ENCODE data around the gene PPP1R11. TPM values are rescaled to one million over a fixed set of nuclear protein-coding genes. Genes with fewer than 3 reads are reported as not detected.

The PPP1R11 gene
- total RNA-seq, 1 donor from 2014 or later: 19.0 TPM

DNA sequence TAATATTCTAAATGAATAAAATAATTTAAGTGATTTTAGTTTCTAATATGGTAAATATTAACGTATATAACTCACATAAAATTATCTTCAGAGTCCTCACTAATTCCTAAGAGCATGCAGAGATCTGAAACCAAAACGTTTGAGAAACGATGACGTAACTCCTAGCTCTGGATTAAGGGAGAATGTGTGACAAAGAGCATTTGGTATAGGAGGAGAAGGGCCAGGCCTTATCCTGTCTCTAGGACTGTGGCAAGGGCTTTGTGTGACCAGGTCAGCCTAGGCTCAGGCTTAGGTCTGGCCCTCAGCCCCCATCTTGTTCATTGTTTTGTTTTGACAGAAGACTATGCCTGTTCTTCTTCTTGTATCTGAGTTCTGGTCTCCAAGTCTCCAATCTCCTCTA lies 25.2 kb upstream of the PPP1R11 start:
- Histone ChIP-seq H3K4me3 (ENCODE audit: low read depth, low read length) (no peak overlapping the region), H3K36me3 (ENCODE audit: control insufficient read depth, insufficient read depth, low read length) (no peaks in the 10 kb centered on the region), H3K27me3 (ENCODE audit: control insufficient read depth, insufficient read depth, low read length) (no peaks in the 10 kb centered on the region)
- TF ChIP-seq, protein P1, sequence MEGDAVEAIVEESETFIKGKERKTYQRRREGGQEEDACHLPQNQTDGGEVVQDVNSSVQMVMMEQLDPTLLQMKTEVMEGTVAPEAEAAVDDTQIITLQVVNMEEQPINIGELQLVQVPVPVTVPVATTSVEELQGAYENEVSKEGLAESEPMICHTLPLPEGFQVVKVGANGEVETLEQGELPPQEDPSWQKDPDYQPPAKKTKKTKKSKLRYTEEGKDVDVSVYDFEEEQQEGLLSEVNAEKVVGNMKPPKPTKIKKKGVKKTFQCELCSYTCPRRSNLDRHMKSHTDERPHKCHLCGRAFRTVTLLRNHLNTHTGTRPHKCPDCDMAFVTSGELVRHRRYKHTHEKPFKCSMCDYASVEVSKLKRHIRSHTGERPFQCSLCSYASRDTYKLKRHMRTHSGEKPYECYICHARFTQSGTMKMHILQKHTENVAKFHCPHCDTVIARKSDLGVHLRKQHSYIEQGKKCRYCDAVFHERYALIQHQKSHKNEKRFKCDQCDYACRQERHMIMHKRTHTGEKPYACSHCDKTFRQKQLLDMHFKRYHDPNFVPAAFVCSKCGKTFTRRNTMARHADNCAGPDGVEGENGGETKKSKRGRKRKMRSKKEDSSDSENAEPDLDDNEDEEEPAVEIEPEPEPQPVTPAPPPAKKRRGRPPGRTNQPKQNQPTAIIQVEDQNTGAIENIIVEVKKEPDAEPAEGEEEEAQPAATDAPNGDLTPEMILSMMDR (IDR thresholded peaks at IDR 0.05; ENCODE audit: insufficient read depth, low read length, severe bottlenecking): no peak
- DNase-seq (ENCODE audit: low read depth) (no peak), FAIRE-seq (no peak)

DNA sequence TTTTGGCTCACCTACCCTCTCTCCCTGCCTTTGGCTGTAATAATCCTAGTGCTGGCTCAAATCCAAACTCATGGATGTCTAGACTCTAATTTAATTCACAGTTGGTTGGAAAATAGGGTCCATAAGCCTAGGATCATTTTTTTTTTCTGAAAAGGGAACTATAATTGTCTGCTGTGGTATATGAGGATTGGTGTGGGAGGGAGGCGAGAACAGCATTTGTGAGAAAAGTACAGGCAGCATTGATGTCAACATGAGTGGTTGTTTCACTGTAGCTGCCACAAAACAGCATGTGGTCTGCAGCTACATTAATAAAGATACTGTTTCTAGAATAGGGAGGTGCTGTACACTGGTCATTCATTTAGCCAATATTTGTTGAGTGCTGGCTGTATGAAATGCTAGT lies 24.5 kb upstream of the PPP1R11 start:
- FAIRE-seq (no peak), DNase-seq (ENCODE audit: low read depth) (no peak)
- Histone ChIP-seq H3K4me3 (ENCODE audit: low read depth, low read length) (no peak overlapping the region), H3K27me3 (ENCODE audit: control insufficient read depth, insufficient read depth, low read length) (no peaks in the 10 kb centered on the region), H3K36me3 (ENCODE audit: control insufficient read depth, insufficient read depth, low read length) (no peaks in the 10 kb centered on the region)
- TF ChIP-seq, protein P1 (IDR thresholded peaks at IDR 0.05; ENCODE audit: insufficient read depth, low read length, severe bottlenecking): no peak

DNA sequence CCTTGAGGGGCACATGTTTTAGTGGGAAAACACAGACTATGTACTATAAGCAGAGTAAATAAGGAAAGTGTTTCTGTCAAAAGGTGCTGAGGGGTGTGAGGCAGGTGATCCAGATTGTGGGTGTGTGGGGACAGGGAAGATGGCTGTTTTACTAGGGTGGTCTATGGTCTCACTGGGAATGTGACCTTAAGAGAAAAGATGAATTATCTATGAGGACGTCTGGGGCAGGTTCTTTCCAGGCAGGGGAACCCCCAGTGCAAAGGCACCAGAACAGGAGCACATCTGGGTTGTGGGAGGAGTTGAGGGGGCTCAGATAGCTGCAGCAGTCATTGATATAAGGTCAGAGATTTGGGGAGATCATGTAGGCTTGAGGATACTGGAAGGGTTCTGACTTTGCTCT lies 24.1 kb upstream of the PPP1R11 start:
- FAIRE-seq: no peak
- Histone ChIP-seq H3K27me3 (ENCODE audit: control insufficient read depth, insufficient read depth, low read length) (no peaks in the 10 kb centered on the region), H3K36me3 (ENCODE audit: control insufficient read depth, insufficient read depth, low read length) (no peaks in the 10 kb centered on the region), H3K4me3 (ENCODE audit: low read depth, low read length) (no peak overlapping the region)
- DNase-seq (ENCODE audit: low read depth): no peak
- TF ChIP-seq, protein P1 (IDR thresholded peaks at IDR 0.05; ENCODE audit: insufficient read depth, low read length, severe bottlenecking): no peak

DNA sequence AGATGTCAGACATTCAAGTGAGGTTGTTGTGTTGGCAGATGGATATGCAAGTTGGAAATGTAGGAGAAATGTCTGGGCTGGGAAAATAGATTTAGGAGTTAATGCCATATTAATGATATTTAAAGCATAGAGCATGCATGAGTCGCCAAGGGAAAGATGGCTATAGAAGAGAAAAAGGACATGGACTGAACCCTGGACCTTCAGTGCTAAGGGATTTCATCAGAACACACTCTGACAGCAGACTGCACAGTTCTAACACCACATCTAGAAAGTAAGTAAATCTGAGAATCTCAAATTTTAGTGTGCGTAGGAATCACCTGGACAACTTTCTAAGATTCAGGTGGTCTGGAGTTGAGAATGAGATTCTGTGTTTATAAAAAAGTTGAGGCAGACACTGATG lies 23.3 kb upstream of the PPP1R11 start:
- TF ChIP-seq, protein P1 (IDR thresholded peaks at IDR 0.05; ENCODE audit: insufficient read depth, low read length, severe bottlenecking): no peak
- Histone ChIP-seq H3K27me3 (ENCODE audit: control insufficient read depth, insufficient read depth, low read length) (no peaks in the 10 kb centered on the region), H3K4me3 (ENCODE audit: low read depth, low read length) (no peak overlapping the region), H3K36me3 (ENCODE audit: control insufficient read depth, insufficient read depth, low read length) (no peaks in the 10 kb centered on the region)
- DNase-seq (ENCODE audit: low read depth) (no peak), FAIRE-seq (no peak)

DNA sequence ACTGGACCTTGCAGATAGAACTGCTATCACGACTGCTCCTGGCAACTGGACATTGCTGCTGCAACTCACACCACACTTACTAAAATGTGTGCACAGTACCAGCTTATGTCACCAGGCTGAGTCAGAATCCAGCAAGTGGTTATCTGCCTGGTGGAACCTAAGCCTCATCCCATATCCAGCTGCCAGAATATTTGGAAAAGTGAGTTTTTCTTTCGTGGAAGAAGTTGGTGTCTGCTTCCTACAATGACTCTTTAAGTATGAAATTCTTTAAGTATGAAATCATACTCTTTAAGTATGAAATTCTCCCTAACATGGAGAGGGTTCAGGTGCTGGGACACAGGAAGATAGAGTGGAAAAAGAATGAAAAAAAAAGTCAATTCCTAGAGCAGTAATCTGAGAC lies 22.4 kb upstream of the PPP1R11 start:
- Histone ChIP-seq H3K36me3 (ENCODE audit: control insufficient read depth, insufficient read depth, low read length) (no peaks in the 10 kb centered on the region), H3K27me3 (ENCODE audit: control insufficient read depth, insufficient read depth, low read length) (no peaks in the 10 kb centered on the region), H3K4me3 (ENCODE audit: low read depth, low read length) (no peak overlapping the region)
- TF ChIP-seq, protein P1 (IDR thresholded peaks at IDR 0.05; ENCODE audit: insufficient read depth, low read length, severe bottlenecking): no peak
- DNase-seq (ENCODE audit: low read depth) (peak; percentile 59), FAIRE-seq (no peak)

DNA sequence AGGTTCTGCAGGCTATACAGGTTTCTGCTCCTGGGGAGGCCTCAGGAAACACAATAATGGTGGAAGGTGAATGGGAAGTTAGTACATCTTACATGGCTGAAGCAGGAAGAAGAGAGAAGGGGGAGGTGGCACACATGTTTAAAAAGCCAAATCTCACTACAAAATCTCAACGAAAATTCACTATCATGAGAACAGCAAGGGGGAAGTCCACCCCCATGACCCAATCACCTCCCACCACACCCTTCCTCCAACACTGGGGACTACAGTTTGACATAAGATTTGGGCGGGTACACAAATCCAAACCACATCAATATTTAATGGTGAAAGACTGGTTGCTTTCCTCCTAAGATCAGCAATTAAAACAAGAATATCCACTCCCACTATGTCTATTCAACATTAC lies 19.8 kb upstream of the PPP1R11 start:
- Histone ChIP-seq H3K27me3 (ENCODE audit: control insufficient read depth, insufficient read depth, low read length) (no peaks in the 10 kb centered on the region), H3K36me3 (ENCODE audit: control insufficient read depth, insufficient read depth, low read length) (no peaks in the 10 kb centered on the region), H3K4me3 (ENCODE audit: low read depth, low read length) (no peak overlapping the region)
- FAIRE-seq (no peak), DNase-seq (ENCODE audit: low read depth) (no peak)
- TF ChIP-seq, protein P1 (IDR thresholded peaks at IDR 0.05; ENCODE audit: insufficient read depth, low read length, severe bottlenecking): no peak

Data from bronchial epithelial cell (primary cell).